ENCODE data around the gene ZC3H10. TPM values are rescaled to one million over a fixed set of nuclear protein-coding genes. Genes with fewer than 3 reads are reported as not detected.

Gene ZC3H10
- total RNA-seq, 1 experiment from 2014 or later = 8.7 TPM

DNA sequence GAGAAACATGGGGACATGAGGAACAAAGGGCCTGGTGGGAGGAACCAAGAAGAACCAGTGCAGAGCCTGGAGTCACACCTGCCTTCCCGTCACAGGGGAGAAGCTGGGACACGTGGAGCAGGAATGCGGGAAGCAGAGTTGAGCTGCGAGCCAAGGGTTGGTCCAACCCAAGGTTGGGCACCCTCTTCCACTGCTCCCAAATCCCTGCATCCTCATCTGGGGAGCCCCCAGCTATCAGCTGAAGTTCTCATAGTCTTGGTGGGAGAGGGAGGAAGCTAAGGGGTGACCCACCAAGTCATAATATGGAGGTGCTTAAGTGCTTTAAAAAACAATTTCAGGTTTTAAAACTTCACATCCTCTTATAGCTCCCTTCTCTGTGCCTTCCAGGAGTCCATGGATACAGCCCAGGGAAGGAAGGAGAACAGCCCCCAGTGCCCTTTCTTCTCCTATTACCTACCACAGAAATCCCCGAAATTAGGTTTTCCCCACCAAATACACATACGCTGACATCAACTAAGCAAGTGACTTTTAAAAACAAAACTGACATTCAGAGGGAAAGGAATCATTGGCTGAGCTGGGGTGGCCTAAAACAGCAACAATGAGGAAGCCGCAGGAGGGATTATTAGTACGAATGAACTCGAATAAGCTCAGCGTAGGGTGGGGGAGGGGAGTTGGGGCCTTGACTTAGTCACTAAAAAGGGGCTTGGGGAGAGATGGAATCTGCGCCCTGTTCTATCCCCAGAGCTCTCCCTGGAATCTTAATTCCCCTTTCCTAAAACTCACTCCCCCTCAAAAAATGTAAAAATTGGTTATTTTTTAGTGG lies 44.6 kb downstream of the ZC3H10 start:
- ChIA-PET RAD21 (ENCODE audit: low non-redundant PET in 1 of 2, low total read pairs in 2 of 2, uncharacterized antibody in 2 of 2, unreplicated experiment in 2 of 2) (no interaction called here), CTCF (interaction anchor here (0.6 to 1.1 kb wide), 2 partner anchors 27 to 584 kb away, joined by 3 to 5 read pairs; partner anchors contain the start of gene SMARCC2), POLR2A (interaction anchor here (1.2 kb wide), 1 partner anchor 45 kb away, joined by 4 read pairs; the partner anchor contains the start of gene ZC3H10)
- TF ChIP-seq POLR2AphosphoS5 (IDR thresholded peaks at IDR 0.05; ENCODE audit: low read depth, low read length) (peak; percentile 25; the same call in 1 of the 2 replicates), RAD21 (IDR thresholded peaks at IDR 0.05; ENCODE audit: low read depth) (no peak), YY1 (IDR thresholded peaks at IDR 0.05; ENCODE audit: extremely low read depth, insufficient replicate concordance, low read depth, low read length) (no peak)
- Histone ChIP-seq H3K9me3 (ENCODE audit: control insufficient read depth in 1 of 2, insufficient read depth in 1 of 2, low read depth in 1 of 2, low read length in 2 of 2) (no peaks in the 10 kb centered on the region), H3K4me1 (ENCODE audit: control insufficient read depth in 1 of 2, insufficient read depth in 2 of 2, low read length in 2 of 2) (peaks cover 5 to 16% of the 10 kb centered on the region in 2 experiments; a peak in 3 of 4 replicates), H3K36me3 (ENCODE audit: control insufficient read depth in 1 of 2, insufficient read depth in 2 of 2, low read length in 2 of 2) (peaks cover 53 to 55% of the 10 kb centered on the region in 2 experiments; a peak in 3 of 4 replicates), H2AFZ (ENCODE audit: low read depth, low read length, poor library complexity, severe bottlenecking) (no peak overlapping the region), H3K27ac (ENCODE audit: low read depth, low read length) (no peak overlapping the region), H3K79me2 (ENCODE audit: insufficient read depth, low read length) (peaks cover 43% of the 10 kb centered on the region), H4K20me1 (ENCODE audit: insufficient read depth) (no peaks in the 10 kb centered on the region), H3K27me3 (ENCODE audit: insufficient read depth, low read length) (no peaks in the 10 kb centered on the region), H3K4me3 (replicated peaks in 1 of 2; ENCODE audit: low read depth in 1 of 2, low read length in 2 of 2) (no peak overlapping the region), H3K4me2 (ENCODE audit: low read length) (no peak overlapping the region), H3K9ac (ENCODE audit: low read length) (no peak overlapping the region), H3K9me2 (ENCODE audit: insufficient read depth) (no peaks in the 10 kb centered on the region)
- intact Hi-C loops (cut with micrococcal nuclease) = no loop called here
- no peak for DNase-seq (ENCODE audit: low read depth, low spot score)
- TSS peak; percentile 51 for BruUV-seq (replicated peaks)
- no peak for ATAC-seq

DNA sequence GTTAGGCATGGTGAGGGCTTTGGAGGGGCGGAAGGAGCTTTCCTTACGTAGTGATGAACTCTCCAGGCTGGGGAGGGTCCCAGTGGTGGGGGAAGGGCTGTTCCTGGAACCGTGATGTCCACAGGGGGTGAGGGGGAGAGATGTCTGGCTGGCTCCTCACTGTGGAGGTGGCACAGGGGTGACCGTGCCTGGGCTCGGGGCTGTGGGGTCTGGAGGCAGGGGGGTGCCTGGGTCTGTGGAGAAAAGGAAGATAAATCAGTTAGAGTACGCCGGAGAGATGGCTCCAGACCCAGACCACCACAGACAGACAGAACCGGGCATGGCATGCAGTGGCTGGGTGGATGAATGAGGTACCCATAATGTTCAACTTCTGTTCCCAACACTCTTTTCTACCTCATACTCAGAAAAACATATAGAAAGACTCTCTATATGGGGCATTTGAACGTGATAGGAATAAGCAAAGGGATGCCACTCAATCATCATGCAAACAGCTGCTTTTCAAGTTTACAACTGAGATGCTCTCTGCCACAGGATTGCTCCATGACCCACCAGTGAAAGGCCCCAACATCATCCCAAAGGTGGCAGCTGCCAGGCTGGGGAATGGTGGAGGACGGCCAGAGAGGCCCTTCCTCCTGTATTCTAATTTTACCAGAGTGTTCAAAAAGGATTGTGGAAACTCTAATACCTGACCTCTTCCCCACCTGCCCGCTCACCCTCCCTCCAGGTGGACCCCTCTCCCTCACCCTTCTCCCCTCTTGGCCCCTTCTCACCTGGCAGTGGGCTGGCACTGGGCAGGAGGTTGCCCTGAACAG lies 45.7 kb downstream of the ZC3H10 start:
- DNase-seq (ENCODE audit: low read depth, low spot score) (no peak), ATAC-seq (no peak)
- ChIA-PET POLR2A (interaction anchor here (1.2 kb wide), 1 partner anchor 46 kb away, joined by 4 read pairs; the partner anchor contains the start of gene ZC3H10), CTCF (interaction anchor here (0.6 to 1.1 kb wide), 2 partner anchors 26 to 583 kb away, joined by 3 to 5 read pairs; partner anchors contain the start of gene SMARCC2), RAD21 (ENCODE audit: low non-redundant PET in 1 of 2, low total read pairs in 2 of 2, uncharacterized antibody in 2 of 2, unreplicated experiment in 2 of 2) (no interaction called here)
- Histone ChIP-seq H3K4me2 (ENCODE audit: low read length) (no peak overlapping the region), H3K27me3 (ENCODE audit: insufficient read depth, low read length) (no peaks in the 10 kb centered on the region), H3K9ac (ENCODE audit: low read length) (no peak overlapping the region), H3K27ac (ENCODE audit: low read depth, low read length) (no peak overlapping the region), H4K20me1 (ENCODE audit: insufficient read depth) (no peaks in the 10 kb centered on the region), H3K9me2 (ENCODE audit: insufficient read depth) (no peaks in the 10 kb centered on the region), H3K4me1 (ENCODE audit: control insufficient read depth in 1 of 2, insufficient read depth in 2 of 2, low read length in 2 of 2) (peaks cover 5 to 14% of the 10 kb centered on the region in 2 experiments; a peak in 3 of 4 replicates), H3K79me2 (ENCODE audit: insufficient read depth, low read length) (peaks cover 37% of the 10 kb centered on the region), H3K9me3 (ENCODE audit: control insufficient read depth in 1 of 2, insufficient read depth in 1 of 2, low read depth in 1 of 2, low read length in 2 of 2) (no peaks in the 10 kb centered on the region), H3K36me3 (ENCODE audit: control insufficient read depth in 1 of 2, insufficient read depth in 2 of 2, low read length in 2 of 2) (peaks cover 55 to 58% of the 10 kb centered on the region in 2 experiments), H2AFZ (ENCODE audit: low read depth, low read length, poor library complexity, severe bottlenecking) (no peak overlapping the region), H3K4me3 (replicated peaks in 1 of 2; ENCODE audit: low read depth in 1 of 2, low read length in 2 of 2) (no peak overlapping the region)
- BruUV-seq (replicated peaks) = no TSS peak
- intact Hi-C loops (cut with micrococcal nuclease) = no loop called here
- TF ChIP-seq CEBPB (IDR thresholded peaks at IDR 0.05; ENCODE audit: low read depth) (no peak), EZH2 (IDR thresholded peaks at IDR 0.05) (no peak), JUND (IDR thresholded peaks at IDR 0.05) (no peak), ZNF274 (IDR thresholded peaks at IDR 0.05; ENCODE audit: low read depth, low read length) (no peak), POLR2A (IDR thresholded peaks at IDR 0.05; ENCODE audit: borderline replicate concordance, extremely low read depth, insufficient read depth, insufficient read length) (no peak), RAD21 (IDR thresholded peaks at IDR 0.05; ENCODE audit: low read depth) (no peak), TCF7L2 (IDR thresholded peaks at IDR 0.05; ENCODE audit: borderline replicate concordance, extremely low read depth, insufficient read depth, insufficient read length) (no peak), SRF (IDR thresholded peaks at IDR 0.05; ENCODE audit: low read depth) (no peak), POLR2AphosphoS5 (IDR thresholded peaks at IDR 0.05; ENCODE audit: low read depth, low read length) (no peak), EGR1 (IDR thresholded peaks at IDR 0.05; ENCODE audit: low read depth) (no peak), SIN3A (IDR thresholded peaks at IDR 0.05; ENCODE audit: low read depth) (no peak), ATF3 (IDR thresholded peaks at IDR 0.05) (no peak), ZFX (IDR thresholded peaks at IDR 0.05) (no peak)
- TF ChIP-seq, protein P1, sequence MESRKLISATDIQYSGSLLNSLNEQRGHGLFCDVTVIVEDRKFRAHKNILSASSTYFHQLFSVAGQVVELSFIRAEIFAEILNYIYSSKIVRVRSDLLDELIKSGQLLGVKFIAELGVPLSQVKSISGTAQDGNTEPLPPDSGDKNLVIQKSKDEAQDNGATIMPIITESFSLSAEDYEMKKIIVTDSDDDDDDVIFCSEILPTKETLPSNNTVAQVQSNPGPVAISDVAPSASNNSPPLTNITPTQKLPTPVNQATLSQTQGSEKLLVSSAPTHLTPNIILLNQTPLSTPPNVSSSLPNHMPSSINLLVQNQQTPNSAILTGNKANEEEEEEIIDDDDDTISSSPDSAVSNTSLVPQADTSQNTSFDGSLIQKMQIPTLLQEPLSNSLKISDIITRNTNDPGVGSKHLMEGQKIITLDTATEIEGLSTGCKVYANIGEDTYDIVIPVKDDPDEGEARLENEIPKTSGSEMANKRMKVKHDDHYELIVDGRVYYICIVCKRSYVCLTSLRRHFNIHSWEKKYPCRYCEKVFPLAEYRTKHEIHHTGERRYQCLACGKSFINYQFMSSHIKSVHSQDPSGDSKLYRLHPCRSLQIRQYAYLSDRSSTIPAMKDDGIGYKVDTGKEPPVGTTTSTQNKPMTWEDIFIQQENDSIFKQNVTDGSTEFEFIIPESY (IDR thresholded peaks at IDR 0.05; ENCODE audit: extremely low read depth, insufficient replicate concordance, low read length) = no peak
- TF ChIP-seq, protein P2, sequence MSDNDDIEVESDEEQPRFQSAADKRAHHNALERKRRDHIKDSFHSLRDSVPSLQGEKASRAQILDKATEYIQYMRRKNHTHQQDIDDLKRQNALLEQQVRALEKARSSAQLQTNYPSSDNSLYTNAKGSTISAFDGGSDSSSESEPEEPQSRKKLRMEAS (IDR thresholded peaks at IDR 0.05) = no peak
